Measurements from ENCODE around the gene CRX.

DNA sequence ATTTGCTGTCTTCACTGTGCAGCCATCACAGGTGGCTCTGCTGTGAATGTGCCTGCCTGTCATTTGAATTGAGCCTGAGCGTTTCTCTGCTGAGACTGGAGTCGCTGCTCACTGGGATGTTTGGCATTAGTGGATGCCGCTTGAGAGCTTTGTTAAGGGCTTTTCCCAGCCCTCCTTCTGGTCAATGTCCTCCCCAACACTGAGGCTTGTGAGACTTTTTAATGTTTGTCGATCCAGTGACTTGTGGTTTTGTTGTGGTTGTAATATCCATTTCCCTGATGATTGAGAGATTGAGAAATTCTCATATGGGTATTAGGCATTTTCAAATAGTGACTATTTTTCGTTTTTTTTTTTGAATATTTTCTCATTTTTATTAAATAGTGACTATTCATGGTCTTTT is 39.9 kb downstream of the CRX start:
- TF ChIP-seq, protein P1, sequence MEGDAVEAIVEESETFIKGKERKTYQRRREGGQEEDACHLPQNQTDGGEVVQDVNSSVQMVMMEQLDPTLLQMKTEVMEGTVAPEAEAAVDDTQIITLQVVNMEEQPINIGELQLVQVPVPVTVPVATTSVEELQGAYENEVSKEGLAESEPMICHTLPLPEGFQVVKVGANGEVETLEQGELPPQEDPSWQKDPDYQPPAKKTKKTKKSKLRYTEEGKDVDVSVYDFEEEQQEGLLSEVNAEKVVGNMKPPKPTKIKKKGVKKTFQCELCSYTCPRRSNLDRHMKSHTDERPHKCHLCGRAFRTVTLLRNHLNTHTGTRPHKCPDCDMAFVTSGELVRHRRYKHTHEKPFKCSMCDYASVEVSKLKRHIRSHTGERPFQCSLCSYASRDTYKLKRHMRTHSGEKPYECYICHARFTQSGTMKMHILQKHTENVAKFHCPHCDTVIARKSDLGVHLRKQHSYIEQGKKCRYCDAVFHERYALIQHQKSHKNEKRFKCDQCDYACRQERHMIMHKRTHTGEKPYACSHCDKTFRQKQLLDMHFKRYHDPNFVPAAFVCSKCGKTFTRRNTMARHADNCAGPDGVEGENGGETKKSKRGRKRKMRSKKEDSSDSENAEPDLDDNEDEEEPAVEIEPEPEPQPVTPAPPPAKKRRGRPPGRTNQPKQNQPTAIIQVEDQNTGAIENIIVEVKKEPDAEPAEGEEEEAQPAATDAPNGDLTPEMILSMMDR (IDR thresholded peaks at IDR 0.05), result no peak
- TF ChIP-seq POLR2A (IDR thresholded peaks at IDR 0.05) (no peak), EP300 (IDR thresholded peaks at IDR 0.05) (no peak)

Measured in sigmoid colon (tissue), 4 donors.